Measurements from ENCODE around the gene MYH13. TPM values are rescaled to one million over a fixed set of nuclear protein-coding genes. Genes with fewer than 3 reads are reported as not detected.

MYH13 gene
- total RNA-seq, 4 donors from 2014 or later = not detected

DNA sequence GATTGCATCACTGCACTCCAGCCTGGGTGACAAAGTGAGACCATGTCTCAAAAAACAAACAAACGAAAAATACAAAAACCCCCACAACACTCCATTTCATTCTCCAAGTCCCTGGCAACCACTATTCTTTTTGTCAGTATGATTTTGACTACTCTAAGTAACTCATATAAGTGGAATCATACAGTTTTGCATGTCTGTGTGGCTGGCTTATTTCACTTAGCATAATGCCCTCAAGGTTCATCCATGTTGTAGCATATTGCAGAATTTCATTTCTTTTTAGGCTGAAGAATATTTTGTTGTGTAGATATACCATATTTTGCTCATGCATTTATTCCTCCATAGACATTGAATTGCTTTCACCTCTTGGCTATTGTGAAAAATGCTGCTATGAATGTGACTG, 92.7 kb downstream of the MYH13 start:
- no peaks in the 10 kb centered on the region for H3K36me3 ChIP-seq
- intact Hi-C loops (cut with DNase I) = no loop called here
- WGBS = 84% methylated on average over 1 of the region's 1 CpG
- H3K27me3 ChIP-seq = peaks cover 0 to 19% (median 0%) of the 10 kb centered on the region in 4 donors
- DNase-seq (ENCODE audit: extremely low spot score) = no peak
- TF ChIP-seq POLR2AphosphoS5 (IDR thresholded peaks at IDR 0.05) (no peak), CTCF (IDR thresholded peaks at IDR 0.05) (no peak), EP300 (IDR thresholded peaks at IDR 0.05) (no peak), POLR2A (IDR thresholded peaks at IDR 0.05; ENCODE audit: low read depth) (no peak)
- H3K9me3 ChIP-seq = no peaks in the 10 kb centered on the region
- H3K27ac ChIP-seq (replicated peaks in 1 of 4) = no peak overlapping the region
- no peak overlapping the region for H3K4me3 ChIP-seq
- H3K4me1 ChIP-seq = peaks cover 0 to 5% (median 0%) of the 10 kb centered on the region in 4 donors

GRCh38 chr17:10278218-10278617, 94.6 kb downstream of the MYH13 start:
- peak; percentile 60 for DNase-seq (ENCODE audit: extremely low spot score)
- 44% methylated on average over 3 of the region's 3 CpGs for WGBS
- TF ChIP-seq CTCF (IDR thresholded peaks at IDR 0.05) = no peak
- no peak for TF ChIP-seq EP300 (IDR thresholded peaks at IDR 0.05)
- TF ChIP-seq POLR2A (IDR thresholded peaks at IDR 0.05; ENCODE audit: low read depth) = no peak
- TF ChIP-seq POLR2AphosphoS5 (IDR thresholded peaks at IDR 0.05) = no peak
- no peaks in the 10 kb centered on the region for H3K36me3 ChIP-seq
- intact Hi-C loops (cut with DNase I) = no loop called here
- H3K4me1 ChIP-seq = peaks cover 0 to 5% (median 0%) of the 10 kb centered on the region in 4 donors
- no peaks in the 10 kb centered on the region for H3K9me3 ChIP-seq
- H3K4me3 ChIP-seq = peak overlapping the region in 2 of 4 donors; percentile 12 to 22
- H3K27ac ChIP-seq (replicated peaks in 1 of 4) = no peak overlapping the region
- H3K27me3 ChIP-seq = peaks cover 0 to 22% (median 0%) of the 10 kb centered on the region in 4 donors

DNA sequence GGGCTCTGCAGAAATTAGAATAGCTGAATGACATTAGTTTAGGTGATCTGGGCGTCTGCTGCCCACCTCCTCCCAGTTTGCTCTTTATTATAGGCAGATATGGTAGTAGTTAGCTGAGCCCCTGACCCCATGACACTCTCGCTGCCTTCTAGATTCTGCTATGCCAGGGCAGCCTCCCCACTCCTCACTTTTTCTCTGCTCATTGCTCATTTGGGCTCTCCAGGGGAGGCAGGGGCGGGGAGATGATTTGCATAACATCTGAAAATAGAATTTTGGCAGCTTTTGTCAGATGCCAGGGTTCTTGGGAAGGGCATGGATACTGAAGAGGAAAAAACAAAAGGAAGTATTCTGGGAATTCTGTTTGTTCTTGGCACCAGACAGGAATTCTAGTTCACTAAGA, 96.4 kb downstream of the MYH13 start:
- Histone ChIP-seq H3K27ac (replicated peaks in 1 of 4) (no peak overlapping the region), H3K27me3 (peaks cover 0 to 22% (median 0%) of the 10 kb centered on the region in 4 donors), H3K36me3 (no peaks in the 10 kb centered on the region), H3K9me3 (no peaks in the 10 kb centered on the region), H3K4me3 (no peak overlapping the region), H3K4me1 (peaks cover 0 to 5% (median 0%) of the 10 kb centered on the region in 4 donors)
- WGBS = 57% methylated on average over 3 of the region's 3 CpGs
- DNase-seq (ENCODE audit: extremely low spot score) = peak; percentile 84
- intact Hi-C loops (cut with DNase I) = no loop called here
- TF ChIP-seq POLR2A (IDR thresholded peaks at IDR 0.05; ENCODE audit: low read depth) (no peak), POLR2AphosphoS5 (IDR thresholded peaks at IDR 0.05) (no peak), EP300 (IDR thresholded peaks at IDR 0.05) (no peak), CTCF (IDR thresholded peaks at IDR 0.05) (no peak)

DNA sequence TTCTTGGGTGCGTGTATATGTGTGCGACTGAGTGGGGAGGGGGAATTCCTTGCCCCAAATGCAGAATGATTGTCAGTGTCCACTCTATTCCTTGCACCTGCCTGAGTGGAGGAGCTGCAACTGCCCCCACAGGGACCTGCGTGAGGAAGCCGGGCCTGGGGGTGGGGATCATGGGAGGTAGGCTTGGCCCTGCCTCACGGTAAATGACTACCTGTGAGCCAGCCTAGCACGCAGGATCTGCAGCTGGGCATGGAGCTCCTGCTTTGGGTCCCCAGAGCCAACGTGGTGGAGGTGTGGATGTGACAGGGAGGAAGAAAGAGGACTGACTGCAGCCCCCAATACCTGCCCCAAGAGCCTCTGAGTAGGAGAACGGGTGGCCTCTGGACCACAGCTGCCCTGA, 97.4 kb downstream of the MYH13 start:
- Histone ChIP-seq H3K36me3 (no peaks in the 10 kb centered on the region), H3K27me3 (peaks cover 0 to 22% (median 0%) of the 10 kb centered on the region in 4 donors), H3K4me3 (no peak overlapping the region), H3K9me3 (no peaks in the 10 kb centered on the region), H3K27ac (replicated peaks in 1 of 4) (no peak overlapping the region), H3K4me1 (peaks cover 0 to 5% (median 0%) of the 10 kb centered on the region in 4 donors)
- TF ChIP-seq EP300 (IDR thresholded peaks at IDR 0.05) = no peak
- no peak for TF ChIP-seq CTCF (IDR thresholded peaks at IDR 0.05)
- no peak for TF ChIP-seq POLR2AphosphoS5 (IDR thresholded peaks at IDR 0.05)
- no peak for TF ChIP-seq POLR2A (IDR thresholded peaks at IDR 0.05; ENCODE audit: low read depth)
- WGBS = 85% methylated on average over 8 of the region's 8 CpGs
- intact Hi-C loops (cut with DNase I) = no loop called here
- DNase-seq (ENCODE audit: extremely low spot score) = peak; percentile 70

DNA sequence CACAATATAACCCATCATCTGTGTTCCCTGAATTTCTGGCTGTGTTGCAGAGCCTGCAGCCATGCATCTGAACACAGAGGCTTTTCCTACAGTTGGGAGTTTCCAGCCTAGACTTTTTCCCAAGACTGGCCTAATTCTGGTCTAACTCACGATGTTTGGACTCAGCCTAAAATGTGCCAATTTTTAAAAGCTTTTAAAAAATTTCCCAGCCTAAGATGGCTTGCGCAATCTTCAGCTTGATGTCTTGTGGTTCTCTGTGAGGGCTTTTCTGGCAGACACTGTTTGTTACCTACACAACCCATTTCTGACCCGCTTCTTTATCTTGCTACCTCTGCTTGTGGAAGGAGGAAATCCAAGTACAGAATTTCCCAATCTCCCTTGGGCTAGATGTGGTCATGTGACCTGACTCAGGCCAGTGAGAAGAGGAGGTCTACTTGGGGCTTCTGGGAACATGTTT, 101.7 kb downstream of the MYH13 start:
- Histone ChIP-seq H3K27ac (replicated peaks in 1 of 4) (no peak overlapping the region), H3K27me3 (peaks cover 0 to 10% (median 0%) of the 10 kb centered on the region in 4 donors), H3K9me3 (no peaks in the 10 kb centered on the region), H3K4me1 (no peaks in the 10 kb centered on the region), H3K36me3 (no peaks in the 10 kb centered on the region), H3K4me3 (no peak overlapping the region)
- no peak for DNase-seq (ENCODE audit: extremely low spot score)
- WGBS = 74% methylated on average over 3 of the region's 3 CpGs
- TF ChIP-seq EP300 (IDR thresholded peaks at IDR 0.05) (no peak), POLR2AphosphoS5 (IDR thresholded peaks at IDR 0.05) (no peak), POLR2A (IDR thresholded peaks at IDR 0.05; ENCODE audit: low read depth) (no peak), CTCF (IDR thresholded peaks at IDR 0.05) (no peak)
- intact Hi-C loops (cut with DNase I) = no loop called here
